CD14-positive monocyte (primary cell): ENCODE data around the gene CPNE8. TPM values are rescaled to one million over a fixed set of nuclear protein-coding genes. Genes with fewer than 3 reads are reported as not detected.
A peak's percentile ranks its signal among the peaks of the same experiment; 100 is the strongest.

Experiments used
- DNase-seq, 3 donors: peaks; one replicate each; pipeline ENCODE4 v3.0.0-alpha.2; 2011 to 2022
- H2AFZ ChIP-seq: 2 replicates; pipeline ENCODE4 v1.6.0; 2012; ENCODE audit warnings: mild to moderate bottlenecking, low read depth, low read length, inconsistent platforms; ENCODE audit not compliant: insufficient read depth, poor library complexity, severe bottlenecking
- H3K27ac ChIP-seq, 2 donors: 1 replicate in 1 of 2; 2 replicates in 1 of 2; pipeline ENCODE4 v1.5.1; 2012 to 2013; ENCODE audit warnings: low read length in 2 of 2, control low read depth in 1 of 2, inconsistent platforms in 1 of 2, low read depth in 1 of 2, mild to moderate bottlenecking in 1 of 2
- H3K27me3 ChIP-seq, 2 donors: one replicate each; pipeline versions ENCODE4 v1.6.0 to v1.6.1; 2011 to 2013; ENCODE audit warnings: low read length in 2 of 2; ENCODE audit not compliant: control insufficient read depth in 2 of 2, insufficient read depth in 2 of 2
- H3K36me3 ChIP-seq, 2 donors: replicated peaks in 1 of 2; 1 replicate in 1 of 2; 2 replicates in 1 of 2; pipeline versions ENCODE4 v1.5.1 to v1.6.1; 2012 to 2013; ENCODE audit warnings: low read length in 2 of 2, control low read depth in 1 of 2, inconsistent platforms in 1 of 2, mild to moderate bottlenecking in 1 of 2; ENCODE audit not compliant: insufficient read depth in 2 of 2, control insufficient read depth in 1 of 2
- H3K4me1 ChIP-seq, 2 donors: 1 replicate in 1 of 2; 2 replicates in 1 of 2; pipeline versions ENCODE4 v1.5.1 to v1.6.1; 2012 to 2013; ENCODE audit warnings: low read length in 2 of 2, control low read depth in 1 of 2, inconsistent platforms in 1 of 2, mild to moderate bottlenecking in 1 of 2, moderate library complexity in 1 of 2; ENCODE audit not compliant: insufficient read depth in 2 of 2, control insufficient read depth in 1 of 2
- H3K4me2 ChIP-seq: replicated peaks from 2 replicates; pipeline ENCODE3; 2012; ENCODE audit warnings: low read length, moderate library complexity, mild to moderate bottlenecking; ENCODE audit not compliant: poor library complexity, severe bottlenecking; ENCODE audit errors: extremely low read depth
- H3K4me3 ChIP-seq, 3 experiments: fragments of 200-600 bp in 1 of 3; sonication (generic) in 1 of 3; replicated peaks in 1 of 3; 1 replicate in 2 of 3; 2 replicates in 1 of 3; pipeline ENCODE4 v1.5.1; 2011 to 2013; ENCODE audit warnings: low read length in 3 of 3, mild to moderate bottlenecking in 3 of 3, control low read depth in 2 of 3, low read depth in 2 of 3, inconsistent platforms in 1 of 3, moderate library complexity in 1 of 3
- H3K79me2 ChIP-seq: 2 replicates; pipeline ENCODE4 v1.6.0; 2012; ENCODE audit warnings: mild to moderate bottlenecking, control low read depth, inconsistent platforms, low read length, moderate library complexity; ENCODE audit not compliant: insufficient read depth
- H3K9ac ChIP-seq: 2 replicates; pipeline ENCODE4 v1.6.0; 2017; ENCODE audit warnings: low read length, mild to moderate bottlenecking; ENCODE audit not compliant: insufficient read depth, poor library complexity, severe bottlenecking
- H3K9me3 ChIP-seq, 2 donors: replicated peaks in 1 of 2; 1 replicate in 1 of 2; 2 replicates in 1 of 2; pipeline versions ENCODE4 v1.5.1 to v1.6.1; 2012 to 2013; ENCODE audit warnings: low read length in 2 of 2, control low read depth in 1 of 2; ENCODE audit not compliant: control insufficient read depth in 1 of 2, insufficient read depth in 1 of 2
- H4K20me1 ChIP-seq: 2 replicates; pipeline ENCODE4 v1.6.0; 2012; ENCODE audit warnings: mild to moderate bottlenecking, low read length, control low read depth, moderate library complexity; ENCODE audit not compliant: insufficient read depth
- H3K27ac Mint-ChIP-seq, 7 donors: one replicate each; pipeline ENCODE4 v1.8.0; 2020; ENCODE audit warnings: mild to moderate bottlenecking in 7 of 7, mixed read lengths in 7 of 7, moderate library complexity in 6 of 7, inconsistent platforms in 2 of 7
- H3K27me3 Mint-ChIP-seq, 3 donors: one replicate each; pipeline ENCODE4 v1.8.0; 2021 to 2022; ENCODE audit warnings: low read depth in 3 of 3, mild to moderate bottlenecking in 3 of 3, mixed read lengths in 3 of 3, moderate library complexity in 3 of 3, inconsistent platforms in 1 of 3
- H3K36me3 Mint-ChIP-seq, 2 donors: one replicate each; pipeline ENCODE4 v1.8.0; 2020; ENCODE audit warnings: mixed read lengths in 2 of 2, inconsistent platforms in 1 of 2, mild to moderate bottlenecking in 1 of 2
- H3K4me1 Mint-ChIP-seq: one replicate; pipeline ENCODE4 v1.8.0; 2020; ENCODE audit warnings: mild to moderate bottlenecking, mixed read lengths
- H3K4me3 Mint-ChIP-seq, 2 donors: one replicate each; pipeline ENCODE4 v1.8.0; 2020; ENCODE audit warnings: mild to moderate bottlenecking in 2 of 2, mixed read lengths in 2 of 2, moderate library complexity in 1 of 2
- H3K9me3 Mint-ChIP-seq, 7 donors: one replicate each; pipeline ENCODE4 v1.8.0; 2020 to 2022; ENCODE audit warnings: mixed read lengths in 7 of 7, mild to moderate bottlenecking in 6 of 7, moderate library complexity in 6 of 7, inconsistent platforms in 2 of 7
- WGBS: methylation state at CpG from one replicate; pipeline ENCODE4 v1.1.5; 2013; ENCODE audit warnings: missing lambda C conversion rate; ENCODE audit not compliant: insufficient coverage; 5-methylcytosine and 5-hydroxymethylcytosine counted together
- intact Hi-C, 2 donors: fragments of 100-400 bp; cut with micrococcal nuclease; formaldehyde crosslinking; loops; one replicate each; pipeline versions ENCODE4 v1.15.0 to v1.15.1; 2023
- polyA plus RNA-seq, 3 donors: library from polyadenylated mRNA; depleted of rRNA in 1 of 3; unstranded in 2 of 3; stranded (reverse) in 1 of 3; fragments of 300-500 nt in 2 of 3; fragments of >200 nt in 1 of 3; fragmentation: Illumina TruSeq in 2 of 3; gene quantifications; 1 replicate in 2 of 3; 2 replicates in 1 of 3; pipeline ENCODE4 v1.2.3, GENCODE V29; 2012 to 2021
- TF ChIP-seq, protein P1 (sequence below): fragments of 200-600 bp; IDR thresholded peaks from one replicate; pipeline ENCODE4 v1.8.0; 2022; ENCODE audit warnings: antibody characterized with exemption, mild to moderate bottlenecking

Gene CPNE8
- polyA plus RNA-seq, 3 donors = 15.2 to 22.5 (median 19.0) TPM

DNA sequence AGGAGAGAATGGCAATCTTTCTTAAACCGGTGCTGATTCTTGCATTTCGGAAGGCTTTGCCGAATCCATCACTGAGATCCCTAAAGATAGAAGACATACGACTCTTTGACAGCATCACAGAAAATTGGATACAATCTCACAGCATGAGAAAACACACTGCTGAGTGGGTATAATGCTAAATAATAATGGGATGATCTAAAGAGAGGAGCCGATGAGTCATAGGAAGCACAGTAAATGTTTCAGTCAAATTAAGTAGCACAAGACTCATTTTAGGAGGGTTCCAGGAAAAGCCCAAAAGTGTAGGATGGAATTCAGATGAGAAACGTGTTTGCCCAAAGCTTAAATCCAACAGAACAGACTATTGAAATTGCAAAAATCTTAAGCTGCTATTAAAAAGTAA lies 81.7 kb downstream of the CPNE8 start:
- Histone ChIP-seq H3K27me3 (no peaks in the 10 kb centered on the region), H3K9me3 (no peaks in the 10 kb centered on the region), H4K20me1 (no peaks in the 10 kb centered on the region), H2AFZ (no peak overlapping the region), H3K4me2 (no peak overlapping the region), H3K9ac (no peak overlapping the region), H3K79me2 (no peaks in the 10 kb centered on the region), H3K4me1 (no peaks in the 10 kb centered on the region), H3K4me3 (no peak overlapping the region), H3K27ac (no peak overlapping the region), H3K36me3 (peaks cover 11 to 57% of the 10 kb centered on the region in 2 donors)
- Mint-ChIP-seq H3K27ac (no peak overlapping the region), H3K27me3 (no peaks in the 10 kb centered on the region), H3K4me1 (peaks cover 9% of the 10 kb centered on the region), H3K36me3 (peaks cover 42 to 53% of the 10 kb centered on the region in 2 donors), H3K4me3 (no peak overlapping the region), H3K9me3 (peaks cover 0 to 3% (median 0%) of the 10 kb centered on the region in 7 donors)
- intact Hi-C loops = no loop called here
- WGBS = no CpG with 5 or more reads among the region's 6 CpGs
- DNase-seq = no peak
- TF ChIP-seq, protein P1, sequence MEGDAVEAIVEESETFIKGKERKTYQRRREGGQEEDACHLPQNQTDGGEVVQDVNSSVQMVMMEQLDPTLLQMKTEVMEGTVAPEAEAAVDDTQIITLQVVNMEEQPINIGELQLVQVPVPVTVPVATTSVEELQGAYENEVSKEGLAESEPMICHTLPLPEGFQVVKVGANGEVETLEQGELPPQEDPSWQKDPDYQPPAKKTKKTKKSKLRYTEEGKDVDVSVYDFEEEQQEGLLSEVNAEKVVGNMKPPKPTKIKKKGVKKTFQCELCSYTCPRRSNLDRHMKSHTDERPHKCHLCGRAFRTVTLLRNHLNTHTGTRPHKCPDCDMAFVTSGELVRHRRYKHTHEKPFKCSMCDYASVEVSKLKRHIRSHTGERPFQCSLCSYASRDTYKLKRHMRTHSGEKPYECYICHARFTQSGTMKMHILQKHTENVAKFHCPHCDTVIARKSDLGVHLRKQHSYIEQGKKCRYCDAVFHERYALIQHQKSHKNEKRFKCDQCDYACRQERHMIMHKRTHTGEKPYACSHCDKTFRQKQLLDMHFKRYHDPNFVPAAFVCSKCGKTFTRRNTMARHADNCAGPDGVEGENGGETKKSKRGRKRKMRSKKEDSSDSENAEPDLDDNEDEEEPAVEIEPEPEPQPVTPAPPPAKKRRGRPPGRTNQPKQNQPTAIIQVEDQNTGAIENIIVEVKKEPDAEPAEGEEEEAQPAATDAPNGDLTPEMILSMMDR = no peak

DNA sequence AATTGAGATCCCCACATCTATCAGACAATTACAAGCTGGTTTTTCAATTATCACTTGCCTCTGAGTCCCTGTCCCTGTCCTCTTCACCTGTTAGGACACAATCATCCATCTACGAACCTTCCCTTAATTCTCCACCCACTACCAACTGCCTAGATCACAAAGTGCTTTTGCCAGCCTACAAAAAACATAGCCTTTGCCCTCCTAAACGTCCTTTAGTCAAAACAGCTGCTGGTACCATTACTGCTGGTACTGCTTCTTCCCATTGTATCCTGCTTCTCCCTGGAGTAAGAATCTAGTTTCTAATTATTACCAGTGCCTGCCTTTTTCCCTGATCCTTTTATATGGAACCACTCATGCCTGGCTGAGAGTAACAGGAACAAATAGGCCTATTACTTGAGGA lies 82.1 kb downstream of the CPNE8 start:
- Histone ChIP-seq H3K36me3 (peaks cover 11 to 54% of the 10 kb centered on the region in 2 donors), H3K9me3 (no peaks in the 10 kb centered on the region)
- WGBS = no CpG with 5 or more reads among the region's 2 CpGs

More for the DNA sequence above, 82.1 kb downstream of the CPNE8 start:
- DNase-seq = no peak
- Mint-ChIP-seq H3K36me3 (peaks cover 42 to 53% of the 10 kb centered on the region in 2 donors), H3K4me1 (peaks cover 9% of the 10 kb centered on the region), H3K4me3 (no peak overlapping the region), H3K27ac (peak overlapping the region in 4 of 7 donors; percentile 6 to 76 (median 58)), H3K9me3 (peaks cover 0 to 3% (median 0%) of the 10 kb centered on the region in 7 donors), H3K27me3 (no peaks in the 10 kb centered on the region)
- intact Hi-C loops = no loop called here
- Histone ChIP-seq H3K4me1 (no peaks in the 10 kb centered on the region), H3K4me3 (no peak overlapping the region), H3K27ac (peak overlapping the region in 1 of 2 donors; percentile 10), H3K27me3 (no peaks in the 10 kb centered on the region), H3K4me2 (no peak overlapping the region), H4K20me1 (no peaks in the 10 kb centered on the region), H3K9ac (no peak overlapping the region), H2AFZ (no peak overlapping the region), H3K79me2 (no peaks in the 10 kb centered on the region)
- TF ChIP-seq, protein P1 = no peak
